ENCODE measurements around the gene TMEM9B.
A peak's percentile ranks its signal among the peaks of the same experiment; 100 is the strongest.
"Not testable (repeated sequence)": the region's sequence is repeated elsewhere in the genome, so short reads cannot be mapped to it uniquely, and the experiment has no call there.

TMEM9B gene

DNA sequence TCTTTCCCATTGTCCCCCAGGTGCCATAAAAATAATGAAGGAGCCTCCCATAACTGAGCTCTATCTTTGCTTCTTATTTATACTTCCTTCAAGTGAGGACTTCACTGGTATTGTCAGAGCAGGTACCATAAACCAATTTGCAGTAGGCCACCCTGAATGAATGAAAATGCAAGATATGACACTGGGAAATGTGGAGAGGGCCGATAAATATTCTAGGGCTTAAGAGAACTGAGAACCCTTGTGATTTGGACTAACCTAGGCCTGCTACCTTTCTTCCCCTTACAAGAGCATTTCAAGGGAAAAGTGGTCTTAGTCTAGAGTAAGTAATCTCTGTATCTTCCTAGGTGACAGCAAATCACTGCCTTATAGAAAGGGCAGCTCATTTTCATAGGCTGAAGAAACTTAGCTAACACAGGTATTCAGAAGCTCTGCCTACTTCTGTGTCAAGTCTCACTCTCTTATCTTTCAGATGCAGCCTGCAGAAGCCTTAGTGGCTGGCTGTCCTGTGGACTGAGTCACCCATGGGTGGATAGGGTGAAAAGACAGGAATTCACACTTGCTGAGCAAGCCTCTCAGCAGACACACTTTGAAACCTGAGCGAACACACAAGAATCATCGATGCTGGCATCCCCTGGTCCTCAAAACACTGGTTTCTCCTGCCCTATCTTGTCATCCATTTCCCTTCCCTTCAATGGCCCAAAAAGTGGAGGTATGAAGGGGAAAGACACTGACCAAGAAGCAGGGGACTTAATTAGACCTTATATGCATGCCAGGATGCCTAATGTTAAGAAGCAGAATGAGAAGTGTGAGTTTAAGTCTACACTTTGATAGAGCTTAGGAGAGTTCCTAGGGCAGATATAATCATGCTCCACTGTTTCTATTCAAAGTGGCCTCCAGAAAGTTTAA, 24.3 kb upstream of the TMEM9B start:
- peak; percentile 52 for DNase-seq (ENCODE audit: low read depth)
- no peak for TF ChIP-seq CTCF (conservative IDR thresholded peaks at IDR 0.05; ENCODE audit: low read depth, low read length)
- no peak overlapping the region for H3K4me3 ChIP-seq (ENCODE audit: low read depth, low read length)

DNA sequence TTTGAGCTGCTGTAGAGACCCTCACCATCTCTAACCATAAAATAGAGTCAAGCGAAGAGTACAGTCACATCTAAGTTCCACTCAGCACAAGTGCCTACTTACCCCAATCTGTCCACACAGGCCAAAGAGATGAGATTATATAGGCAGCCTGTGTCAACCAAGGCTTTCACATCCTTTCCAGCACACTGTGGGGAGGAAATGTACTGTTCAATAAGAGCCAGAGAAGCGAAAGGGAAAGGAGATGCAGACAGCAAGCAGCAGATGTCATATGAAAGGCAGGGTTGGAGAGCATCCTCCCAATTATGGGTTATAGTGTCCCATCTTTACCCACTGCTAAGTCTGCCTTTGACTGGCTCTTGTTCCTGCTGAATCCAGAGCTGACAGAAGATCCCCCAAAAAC, 23.2 kb upstream of the TMEM9B start:
- no peak for TF ChIP-seq CTCF (conservative IDR thresholded peaks at IDR 0.05; ENCODE audit: low read depth, low read length)
- no peak overlapping the region for H3K4me3 ChIP-seq (ENCODE audit: low read depth, low read length)
- DNase-seq (ENCODE audit: low read depth) = no peak

DNA sequence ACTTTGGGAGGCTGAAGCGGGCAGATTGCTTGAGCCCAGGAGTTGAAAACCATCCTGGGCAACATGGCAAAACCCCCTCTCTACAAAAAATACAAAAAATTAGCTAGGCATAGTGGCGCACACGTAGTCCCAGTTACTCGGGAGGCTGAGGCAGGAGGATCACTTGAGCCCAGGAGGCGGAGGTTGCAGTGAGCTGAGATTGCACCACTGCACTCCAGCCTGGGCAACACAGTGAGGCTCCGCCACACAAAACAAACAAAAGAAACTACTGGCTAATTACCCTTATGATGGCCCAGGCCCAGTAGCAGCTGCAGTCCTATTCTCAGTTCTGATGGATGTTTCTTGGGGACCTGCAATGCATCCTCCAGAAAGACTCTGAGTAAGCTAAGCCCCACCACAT, 22.5 kb upstream of the TMEM9B start:
- not testable (repeated sequence) for H3K4me3 ChIP-seq (ENCODE audit: low read depth, low read length); DNase-seq (ENCODE audit: low read depth)

DNA sequence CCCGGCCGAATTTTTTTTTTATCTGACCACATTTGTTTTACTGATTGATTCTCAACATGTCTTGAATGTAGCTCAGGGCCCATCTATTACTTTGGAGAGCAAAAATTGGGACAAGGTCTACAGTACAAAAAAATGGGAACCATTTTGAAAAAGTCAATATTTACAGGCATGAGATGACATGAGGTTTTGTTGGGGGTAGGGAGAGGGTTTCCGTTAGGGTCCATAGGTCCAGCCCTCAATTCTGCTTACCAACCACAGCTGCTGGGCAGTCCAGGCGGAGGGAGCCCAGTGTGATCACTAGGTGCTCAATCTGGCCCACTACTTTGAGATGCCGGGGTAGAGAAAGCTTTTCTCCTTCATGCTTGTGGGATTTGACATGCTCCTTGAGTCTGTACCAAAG, 21.2 kb upstream of the TMEM9B start:
- no peak for TF ChIP-seq CTCF (conservative IDR thresholded peaks at IDR 0.05; ENCODE audit: low read depth, low read length)
- no peak for DNase-seq (ENCODE audit: low read depth)
- no peak overlapping the region for H3K4me3 ChIP-seq (ENCODE audit: low read depth, low read length)

- no peak overlapping the region for H3K4me3 ChIP-seq (ENCODE audit: low read depth, low read length)
- no peak for TF ChIP-seq CTCF (conservative IDR thresholded peaks at IDR 0.05; ENCODE audit: low read depth, low read length)
- no peak for DNase-seq (ENCODE audit: low read depth)
These were observed 19.3 kb upstream of the TMEM9B start for GRCh38 chr11:8983552-8983951.

DNA sequence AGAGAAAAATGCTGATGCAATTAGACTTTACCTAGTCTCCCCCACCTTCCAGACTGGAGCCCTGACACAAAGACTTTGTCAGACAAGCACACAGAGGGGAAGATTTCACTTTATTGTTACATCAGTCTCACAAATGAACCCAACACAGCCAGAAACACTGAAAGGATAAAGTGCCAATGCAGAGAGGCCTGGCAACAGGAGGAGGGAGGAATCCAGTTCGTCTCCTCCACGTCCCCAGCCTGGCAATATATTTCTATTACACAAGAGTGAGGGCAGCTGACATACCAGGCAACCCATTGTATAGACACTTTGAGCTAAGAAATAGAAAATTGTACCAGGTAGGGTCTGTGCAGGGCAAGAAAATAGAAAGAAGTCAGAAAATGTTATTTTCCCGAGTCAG, 16.2 kb upstream of the TMEM9B start:
- TF ChIP-seq CTCF (conservative IDR thresholded peaks at IDR 0.05; ENCODE audit: low read depth, low read length) = no peak

GRCh38 chr11:8979365-8979764, 15.1 kb upstream of the TMEM9B start:
- not testable (repeated sequence) for H3K4me3 ChIP-seq (ENCODE audit: low read depth, low read length); DNase-seq (ENCODE audit: low read depth)

More for the DNA sequence above, 16.2 kb upstream of the TMEM9B start:
- H3K4me3 ChIP-seq (ENCODE audit: low read depth, low read length) = no peak overlapping the region
- DNase-seq (ENCODE audit: low read depth) = no peak

- TF ChIP-seq CTCF (conservative IDR thresholded peaks at IDR 0.05; ENCODE audit: low read depth, low read length) = no peak
- H3K4me3 ChIP-seq (ENCODE audit: low read depth, low read length) = no peak overlapping the region
- no peak for DNase-seq (ENCODE audit: low read depth)
These were observed 8.9 kb upstream of the TMEM9B start for GRCh38 chr11:8973121-8973520.
